Measurements from ENCODE around the gene PPP2R3A. TPM values are rescaled to one million over a fixed set of nuclear protein-coding genes. Genes with fewer than 3 reads are reported as not detected.

Gene PPP2R3A
- total and polyA plus RNA-seq, 2 of the 4 experiments (the other 2 are of a cell fraction): 11.3 to 37.3 TPM

DNA sequence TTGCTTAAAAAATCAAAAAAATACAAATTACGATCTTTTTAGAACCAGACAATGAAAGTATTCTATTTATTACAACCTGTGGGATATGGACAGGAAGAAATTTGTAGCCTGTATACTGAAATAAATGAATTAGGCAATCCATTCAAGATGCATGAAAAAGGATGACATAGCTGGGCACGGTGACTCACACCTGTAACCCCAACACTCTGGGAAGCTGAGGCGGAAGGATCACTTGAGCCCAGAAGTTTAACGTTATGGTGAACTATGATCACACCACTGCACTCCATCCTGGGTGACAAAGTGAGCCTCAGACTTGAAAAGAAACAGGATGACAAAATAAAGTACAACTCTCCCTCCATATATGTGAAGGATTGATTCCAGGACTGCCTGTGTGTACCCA lies 156.5 kb downstream of the PPP2R3A start:
- Histone ChIP-seq H3K18ac (ENCODE audit: low read depth, low read length) (no peak overlapping the region), H2BK15ac (ENCODE audit: low read depth, low read length) (no peak overlapping the region), H3K36me3 (ENCODE audit: control insufficient read depth, insufficient read depth, low read length) (peaks cover 8% of the 10 kb centered on the region), H4K91ac (ENCODE audit: insufficient read depth, low read depth, low read length) (no peak overlapping the region), H4K20me1 (ENCODE audit: insufficient read depth, low read length) (no peaks in the 10 kb centered on the region), H2BK120ac (ENCODE audit: low read depth, low read length) (no peak overlapping the region), H3K27me3 (ENCODE audit: control insufficient read depth, insufficient read depth, low read length) (no peaks in the 10 kb centered on the region), H3K9me1 (ENCODE audit: insufficient read depth, low read length) (no peaks in the 10 kb centered on the region), H3K9me3 (ENCODE audit: control insufficient read depth, insufficient read depth, low read length) (no peaks in the 10 kb centered on the region), H3K4me3 (ENCODE audit: insufficient read depth, low read depth, low read length) (no peak overlapping the region), H3K4ac (ENCODE audit: low read depth, low read length) (no peak overlapping the region), H4K8ac (ENCODE audit: low read depth in 2 of 2, low read length in 2 of 2) (no peak overlapping the region), H2AK5ac (ENCODE audit: low read depth, low read length) (no peak overlapping the region), H3K79me1 (ENCODE audit: low read depth in 1 of 2, low read length in 2 of 2) (peaks cover 0 to 3% of the 10 kb centered on the region in 2 experiments; a peak in 1 of 4 replicates), H3K23ac (ENCODE audit: low read depth, low read length) (no peak overlapping the region), H3K4me1 (ENCODE audit: control insufficient read depth, insufficient read depth, low read length) (no peaks in the 10 kb centered on the region), H4K5ac (ENCODE audit: low read depth, low read length) (no peak overlapping the region), H3K56ac (ENCODE audit: extremely low read depth, insufficient read depth, low read length) (no peak overlapping the region), H2BK20ac (ENCODE audit: low read depth, low read length) (no peak overlapping the region), H2AFZ (replicated peaks; ENCODE audit: low read length, poor library complexity) (no peak overlapping the region), H3K27ac (ENCODE audit: insufficient read depth, low read length) (no peak overlapping the region), H3K9ac (ENCODE audit: low read depth, low read length) (no peak overlapping the region), H3K4me2 (ENCODE audit: low read depth, low read length) (no peak overlapping the region), H2AK9ac (replicated peaks; ENCODE audit: low read depth, low read length, poor library complexity) (no peak overlapping the region), H2BK5ac (ENCODE audit: low read depth, low read length, poor library complexity, severe bottlenecking) (no peak overlapping the region), H3K14ac (replicated peaks; ENCODE audit: low read depth, low read length) (no peak overlapping the region)
- in situ Hi-C loops (cut with MboI; ENCODE audit: low sequenced_read_pairs) (no loop called here), intact Hi-C loops (cut with micrococcal nuclease) (no loop called here), dilution Hi-C loops (cut with HindIII; ENCODE audit: low sequenced_read_pairs, unreplicated experiment) (no loop called here)
- TF ChIP-seq RCOR1 (IDR thresholded peaks at IDR 0.05; ENCODE audit: insufficient replicate concordance, low read length) (no peak), FOS (IDR thresholded peaks at IDR 0.05; ENCODE audit: low read depth, low read length) (no peak), USF2 (IDR thresholded peaks at IDR 0.05; ENCODE audit: low read depth, low read length) (no peak), ELK1 (IDR thresholded peaks at IDR 0.05; ENCODE audit: borderline replicate concordance, low read depth, low read length) (no peak), MAZ (IDR thresholded peaks at IDR 0.05; ENCODE audit: borderline replicate concordance, low read depth, low read length) (no peak), CHD1 (IDR thresholded peaks at IDR 0.05; ENCODE audit: low read depth, low read length) (no peak), CEBPB (IDR thresholded peaks at IDR 0.05; ENCODE audit: low read depth, low read length) (no peak; the same call in 1 of the 2 replicates), MXI1 (IDR thresholded peaks at IDR 0.05; ENCODE audit: borderline replicate concordance, low read depth, low read length) (no peak), RAD21 (IDR thresholded peaks at IDR 0.05; ENCODE audit: low read length) (no peak), MAFK (IDR thresholded peaks at IDR 0.05; ENCODE audit: low read depth, low read length) (no peak), RFX5 (IDR thresholded peaks at IDR 0.05; ENCODE audit: low read depth, low read length) (no peak), BHLHE40 (IDR thresholded peaks at IDR 0.05; ENCODE audit: low read depth, low read length) (no peak), POLR2A (IDR thresholded peaks at IDR 0.05; ENCODE audit: low read depth, low read length) (no peak), NFE2L2 (IDR thresholded peaks at IDR 0.05; ENCODE audit: low read depth, low read length) (no peak), SMC3 (IDR thresholded peaks at IDR 0.05; ENCODE audit: low read depth, low read length) (no peak)
- TF ChIP-seq, protein P1, sequence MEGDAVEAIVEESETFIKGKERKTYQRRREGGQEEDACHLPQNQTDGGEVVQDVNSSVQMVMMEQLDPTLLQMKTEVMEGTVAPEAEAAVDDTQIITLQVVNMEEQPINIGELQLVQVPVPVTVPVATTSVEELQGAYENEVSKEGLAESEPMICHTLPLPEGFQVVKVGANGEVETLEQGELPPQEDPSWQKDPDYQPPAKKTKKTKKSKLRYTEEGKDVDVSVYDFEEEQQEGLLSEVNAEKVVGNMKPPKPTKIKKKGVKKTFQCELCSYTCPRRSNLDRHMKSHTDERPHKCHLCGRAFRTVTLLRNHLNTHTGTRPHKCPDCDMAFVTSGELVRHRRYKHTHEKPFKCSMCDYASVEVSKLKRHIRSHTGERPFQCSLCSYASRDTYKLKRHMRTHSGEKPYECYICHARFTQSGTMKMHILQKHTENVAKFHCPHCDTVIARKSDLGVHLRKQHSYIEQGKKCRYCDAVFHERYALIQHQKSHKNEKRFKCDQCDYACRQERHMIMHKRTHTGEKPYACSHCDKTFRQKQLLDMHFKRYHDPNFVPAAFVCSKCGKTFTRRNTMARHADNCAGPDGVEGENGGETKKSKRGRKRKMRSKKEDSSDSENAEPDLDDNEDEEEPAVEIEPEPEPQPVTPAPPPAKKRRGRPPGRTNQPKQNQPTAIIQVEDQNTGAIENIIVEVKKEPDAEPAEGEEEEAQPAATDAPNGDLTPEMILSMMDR (conservative IDR thresholded peaks at IDR 0.05; ENCODE audit: low read depth, low read length): no peak
- DNase-seq (peak; percentile 9), ATAC-seq (ENCODE audit: low read depth) (no peak)
- no TSS peak for BruUV-seq (replicated peaks)
- WGBS, 2 experiments (ENCODE audit: extremely low coverage in 2 of 2, insufficient read length in 1 of 2): no CpG with 5 or more reads among the region's 4 CpGs
- ChIA-PET CTCF (no interaction called here), POLR2A (ENCODE audit: unreplicated experiment) (no interaction called here)
